ENCODE results near the gene SPG21. TPM values are rescaled to one million over a fixed set of nuclear protein-coding genes. Genes with fewer than 3 reads are reported as not detected.
"Not testable (repeated sequence)": the region's sequence is repeated elsewhere in the genome, so short reads cannot be mapped to it uniquely, and the experiment has no call there.

The SPG21 gene
- total RNA-seq, 1 donor from 2014 or later, result 82.7 TPM

GRCh38 chr15:65028338-65028737, 38.6 kb upstream of the SPG21 start:
- H3K27ac Mint-ChIP-seq (ENCODE audit: unreplicated experiment), result peak overlapping the region; percentile 22
- H3K36me3 Mint-ChIP-seq (ENCODE audit: unreplicated experiment), result no peaks in the 10 kb centered on the region
- no peak for TF ChIP-seq CTCF (IDR thresholded peaks at IDR 0.05; ENCODE audit: partially characterized antibody, unreplicated experiment)
- H3K4me3 Mint-ChIP-seq (ENCODE audit: unreplicated experiment), result peak overlapping the region; percentile 92
- DNase-seq, result no peak
- H3K27me3 Mint-ChIP-seq (ENCODE audit: unreplicated experiment), result peaks cover 5% of the 10 kb centered on the region
- H3K4me1 Mint-ChIP-seq (ENCODE audit: low read depth, unreplicated experiment), result peaks cover 8% of the 10 kb centered on the region
- no peaks in the 10 kb centered on the region for H3K9me3 Mint-ChIP-seq (ENCODE audit: unreplicated experiment)

GRCh38 chr15:65027593-65027992, 37.9 kb upstream of the SPG21 start:
- Mint-ChIP-seq H3K9me3 (ENCODE audit: unreplicated experiment) (no peaks in the 10 kb centered on the region), H3K27ac (ENCODE audit: unreplicated experiment) (no peak overlapping the region)

GRCh38 chr15:65026756-65027155, 37.0 kb upstream of the SPG21 start:
- TF ChIP-seq CTCF (IDR thresholded peaks at IDR 0.05; ENCODE audit: partially characterized antibody, unreplicated experiment), result no peak

More at GRCh38 chr15:65027593-65027992, 37.9 kb upstream of the SPG21 start:
- peaks cover 5% of the 10 kb centered on the region for H3K4me1 Mint-ChIP-seq (ENCODE audit: low read depth, unreplicated experiment)
- H3K27me3 Mint-ChIP-seq (ENCODE audit: unreplicated experiment), result peaks cover 5% of the 10 kb centered on the region
- H3K4me3 Mint-ChIP-seq (ENCODE audit: unreplicated experiment), result peak overlapping the region; percentile 92
- TF ChIP-seq CTCF (IDR thresholded peaks at IDR 0.05; ENCODE audit: partially characterized antibody, unreplicated experiment), result no peak
- DNase-seq, result no peak
- no peaks in the 10 kb centered on the region for H3K36me3 Mint-ChIP-seq (ENCODE audit: unreplicated experiment)

GRCh38 chr15:65021488-65021887, 31.8 kb upstream of the SPG21 start:
- Mint-ChIP-seq H3K36me3 (ENCODE audit: unreplicated experiment) (no peaks in the 10 kb centered on the region), H3K4me1 (ENCODE audit: low read depth, unreplicated experiment) (no peaks in the 10 kb centered on the region), H3K9me3 (ENCODE audit: unreplicated experiment) (no peaks in the 10 kb centered on the region), H3K27ac (ENCODE audit: unreplicated experiment) (no peak overlapping the region), H3K4me3 (ENCODE audit: unreplicated experiment) (no peak overlapping the region), H3K27me3 (ENCODE audit: unreplicated experiment) (no peaks in the 10 kb centered on the region)
- no peak for TF ChIP-seq CTCF (IDR thresholded peaks at IDR 0.05; ENCODE audit: partially characterized antibody, unreplicated experiment)
- DNase-seq, result no peak

More at GRCh38 chr15:65026756-65027155, 37.0 kb upstream of the SPG21 start:
- Mint-ChIP-seq H3K27me3 (ENCODE audit: unreplicated experiment) (peaks cover 5% of the 10 kb centered on the region), H3K4me1 (ENCODE audit: low read depth, unreplicated experiment) (peaks cover 5% of the 10 kb centered on the region), H3K4me3 (ENCODE audit: unreplicated experiment) (no peak overlapping the region), H3K27ac (ENCODE audit: unreplicated experiment) (no peak overlapping the region), H3K9me3 (ENCODE audit: unreplicated experiment) (no peaks in the 10 kb centered on the region), H3K36me3 (ENCODE audit: unreplicated experiment) (no peaks in the 10 kb centered on the region)
- no peak for DNase-seq

GRCh38 chr15:65020419-65020818, 30.7 kb upstream of the SPG21 start:
- TF ChIP-seq CTCF (IDR thresholded peaks at IDR 0.05; ENCODE audit: partially characterized antibody, unreplicated experiment), result no peak
- Mint-ChIP-seq H3K27ac (ENCODE audit: unreplicated experiment) (no peak overlapping the region), H3K4me1 (ENCODE audit: low read depth, unreplicated experiment) (no peaks in the 10 kb centered on the region), H3K4me3 (ENCODE audit: unreplicated experiment) (no peak overlapping the region), H3K36me3 (ENCODE audit: unreplicated experiment) (no peaks in the 10 kb centered on the region), H3K9me3 (ENCODE audit: unreplicated experiment) (no peaks in the 10 kb centered on the region), H3K27me3 (ENCODE audit: unreplicated experiment) (no peaks in the 10 kb centered on the region)
- DNase-seq, result no peak

GRCh38 chr15:65011198-65011597, 21.5 kb upstream of the SPG21 start:
- not testable (repeated sequence) for H3K4me3 Mint-ChIP-seq (ENCODE audit: unreplicated experiment); DNase-seq; H3K9me3 Mint-ChIP-seq (ENCODE audit: unreplicated experiment); H3K27ac Mint-ChIP-seq (ENCODE audit: unreplicated experiment); H3K27me3 Mint-ChIP-seq (ENCODE audit: unreplicated experiment); H3K4me1 Mint-ChIP-seq (ENCODE audit: low read depth, unreplicated experiment)
- peaks cover 15% of the 10 kb centered on the region for H3K36me3 Mint-ChIP-seq (ENCODE audit: unreplicated experiment)

Measured in glutamatergic neuron (in vitro differentiated cells).